SK-N-SH (cell line): ENCODE data around the gene PEAK1. TPM values are rescaled to one million over a fixed set of nuclear protein-coding genes. Genes with fewer than 3 reads are reported as not detected.

ENCODE experiments used
- CTCF ChIA-PET: fragments of 300-600, 350-600 bp; formaldehyde crosslinking; extraction: SDS; loops from one replicate; lab custom pipeline; 2021; lab: Yijun Ruan, JAX
- POLR2A ChIA-PET: fragments of 350-600 bp; sonication (Branson Sonifier 250); formaldehyde crosslinking; extraction: SDS; loops from one replicate; lab custom pipeline; 2020; ENCODE audit warnings: antibody characterized with exemption, inconsistent platforms; lab: Yijun Ruan, JAX
- DNase-seq: peaks from one replicate; pipeline ENCODE4 v3.0.0; 2012
- H2AFZ ChIP-seq: fragments of 200-600 bp; sonication (generic); 2 replicates; pipeline ENCODE4 v1.8.1; 2016; ENCODE audit warnings: antibody characterized with exemption, mild to moderate bottlenecking, low read depth
- H3F3A ChIP-seq: fragments of 200-600 bp; sonication (generic); replicated peaks from 2 replicates; pipeline ENCODE3; 2016; ENCODE audit warnings: antibody characterized with exemption, mild to moderate bottlenecking; ENCODE audit not compliant: insufficient read depth
- H3K27ac ChIP-seq, 2 experiments: fragments of 200-500 bp in 1 of 2; fragments of 200-600 bp in 1 of 2; sonication (Bioruptor generic) in 1 of 2; sonication (generic), shearing (Covaris generic) in 1 of 2; 2 replicates each; pipeline versions ENCODE4 v1.5.1 to v1.6.1; 2014 to 2016; ENCODE audit warnings: low read depth in 2 of 2, inconsistent platforms in 1 of 2, low read length in 1 of 2, mild to moderate bottlenecking in 1 of 2, mixed read lengths in 1 of 2
- H3K27me3 ChIP-seq: fragments of 200-600 bp; sonication (generic), shearing (Covaris generic); 2 replicates; pipeline ENCODE4 v1.6.1; 2016; ENCODE audit warnings: mixed run types; ENCODE audit not compliant: insufficient read depth
- H3K36me3 ChIP-seq, 2 experiments: fragments of 200-500 bp in 1 of 2; fragments of 200-600 bp in 1 of 2; sonication (Bioruptor generic) in 1 of 2; sonication (generic) in 1 of 2; replicated peaks in 1 of 2; 2 replicates each; pipeline versions ENCODE3 to v1.5.1; 2014 to 2016; ENCODE audit warnings: low read length in 1 of 2, mild to moderate bottlenecking in 1 of 2; ENCODE audit not compliant: insufficient read depth in 2 of 2, control insufficient read depth in 1 of 2
- H3K4me1 ChIP-seq, 2 experiments: fragments of 200-500 bp in 1 of 2; fragments of 200-600 bp in 1 of 2; sonication (Bioruptor generic) in 1 of 2; sonication (generic), shearing (Covaris generic) in 1 of 2; 2 replicates each; pipeline versions ENCODE4 v1.5.1 to v1.6.1; 2014 to 2016; ENCODE audit warnings: low read depth in 1 of 2, low read length in 1 of 2, mixed run types in 1 of 2; ENCODE audit not compliant: insufficient read depth in 2 of 2, control insufficient read depth in 1 of 2
- H3K4me2 ChIP-seq: fragments of 200-600 bp; sonication (generic), shearing (Covaris generic); 2 replicates; pipeline ENCODE4 v1.6.1; 2017; ENCODE audit warnings: mixed run types
- H3K4me3 ChIP-seq, 2 experiments: fragments of 200-500 bp in 1 of 2; fragments of 200-600 bp in 1 of 2; sonication (Bioruptor generic) in 1 of 2; sonication (generic), shearing (Covaris generic) in 1 of 2; 2 replicates each; pipeline versions ENCODE4 v1.5.1 to v1.8.1; 2014 to 2016; ENCODE audit warnings: low read depth in 2 of 2, inconsistent platforms in 1 of 2, low read length in 1 of 2, mild to moderate bottlenecking in 1 of 2, mixed read lengths in 1 of 2, moderate library complexity in 1 of 2
- H3K79me2 ChIP-seq: fragments of 200-600 bp; sonication (generic); 2 replicates; pipeline ENCODE4 v1.8.1; 2017; ENCODE audit warnings: mild to moderate bottlenecking; ENCODE audit not compliant: insufficient read depth
- H3K9ac ChIP-seq: fragments of 200-600 bp; sonication (generic); 2 replicates; pipeline ENCODE4 v1.6.1; 2017; ENCODE audit warnings: mixed run types
- H3K9me2 ChIP-seq: fragments of 200-600 bp; sonication (generic); 2 replicates; pipeline ENCODE4 v1.6.1; 2017; ENCODE audit warnings: mixed run types
- H3K9me3 ChIP-seq: fragments of 200-600 bp; sonication (generic); 2 replicates; pipeline ENCODE4 v1.6.1; 2017; ENCODE audit warnings: mixed run types, mild to moderate bottlenecking, moderate library complexity
- H4K20me1 ChIP-seq: fragments of 200-600 bp; sonication (generic); 2 replicates; pipeline ENCODE4 v1.6.1; 2017; ENCODE audit warnings: mild to moderate bottlenecking, mixed run types; ENCODE audit not compliant: insufficient read depth
- CTCF ChIP-seq: fragments of 200-600 bp; sonication (generic); IDR thresholded peaks from 2 replicates; pipeline ENCODE4 v1.6.1; 2017; ENCODE audit warnings: antibody characterized with exemption, mild to moderate bottlenecking, moderate library complexity
- EP300 ChIP-seq, 2 experiments: IDR thresholded peaks; 2 replicates each; pipeline versions ENCODE4 v1.4.0 to v1.6.1; 2012; ENCODE audit warnings: borderline replicate concordance in 1 of 2, low read depth in 1 of 2, low read length in 1 of 2
- EZH2phosphoT487 ChIP-seq: fragments of 200-600 bp; sonication (generic); IDR thresholded peaks from 2 replicates; pipeline ENCODE4 v1.6.1; 2017; ENCODE audit warnings: low read depth, mixed run types, mild to moderate bottlenecking, antibody characterized with exemption, moderate library complexity, borderline replicate concordance
- FOSL2 ChIP-seq: IDR thresholded peaks from 2 replicates; pipeline ENCODE4 v1.4.0; 2012; ENCODE audit warnings: low read depth, mild to moderate bottlenecking, moderate library complexity, borderline replicate concordance
- FOXM1 ChIP-seq: IDR thresholded peaks from 2 replicates; pipeline ENCODE4 v1.4.0; 2012; ENCODE audit warnings: low read depth, mild to moderate bottlenecking
- GABPA ChIP-seq: IDR thresholded peaks from 2 replicates; pipeline ENCODE4 v1.4.0; 2012; ENCODE audit warnings: low read depth, mild to moderate bottlenecking
- MEF2A ChIP-seq: IDR thresholded peaks from 2 replicates; pipeline ENCODE4 v1.4.0; 2012; ENCODE audit warnings: low read depth, borderline replicate concordance
- RAD21 ChIP-seq: IDR thresholded peaks from 2 replicates; pipeline ENCODE4 v1.6.1; 2012; ENCODE audit warnings: mild to moderate bottlenecking, low read length
- RCOR1 ChIP-seq: fragments of 150-350 bp; IDR thresholded peaks from 2 replicates; pipeline ENCODE4 v1.6.1; 2017; ENCODE audit warnings: antibody characterized with exemption, low read length
- REST ChIP-seq: IDR thresholded peaks from 2 replicates; pipeline ENCODE4 v1.6.1; 2012; ENCODE audit warnings: mild to moderate bottlenecking, low read depth, low read length, moderate library complexity
- SMC3 ChIP-seq: IDR thresholded peaks from 2 replicates; pipeline ENCODE4 v1.6.1; 2012; ENCODE audit warnings: low read depth, low read length, improper control_type of control experiment
- TCF12 ChIP-seq: IDR thresholded peaks from 2 replicates; pipeline ENCODE4 v1.4.0; 2012
- YY1 ChIP-seq: IDR thresholded peaks from 2 replicates; pipeline ENCODE4 v1.4.0; 2012; ENCODE audit warnings: low read depth, mild to moderate bottlenecking
- ZBTB33 ChIP-seq: IDR thresholded peaks from 2 replicates; pipeline ENCODE4 v1.4.0; 2012; ENCODE audit warnings: low read depth, borderline replicate concordance
- WGBS: methylation state at CpG from one replicate; pipeline ENCODE4 v1.1.6; 2017; ENCODE audit warnings: low lambda C conversion rate; 5-methylcytosine and 5-hydroxymethylcytosine counted together
- polyA plus RNA-seq, 3 experiments: library from polyadenylated mRNA; depleted of rRNA; stranded (reverse); fragments of >200 nt; gene quantifications; 2 replicates each; pipeline ENCODE4 v1.2.3, GENCODE V29; 2012
- TF ChIP-seq, protein P1 (sequence below): IDR thresholded peaks from 2 replicates; pipeline ENCODE4; 2012
- TF ChIP-seq, protein P2 (sequence below): IDR thresholded peaks from 2 replicates; pipeline ENCODE4 v1.4.0; 2012; ENCODE audit warnings: low read depth, borderline replicate concordance

Gene PEAK1
- polyA plus RNA-seq, 1 of the 3 experiments (the other 2 are of a cell fraction) = 9.0 TPM

- ChIA-PET POLR2A (interaction anchor here (0.5 kb wide), 1 partner anchor 8 kb away, joined by 3 read pairs; no protein-coding TSS in a partner anchor), CTCF (no interaction called here)
- peaks cover 100% of the 10 kb centered on the region for H3K79me2 ChIP-seq
- TF ChIP-seq GABPA (no peak), MEF2A (no peak), RAD21 (no peak), RCOR1 (no peak), FOXM1 (no peak), EP300 (IDR thresholded peaks at IDR 0.05; ENCODE audit: borderline replicate concordance in 1 of 2, low read depth in 1 of 2, low read length in 1 of 2) (no peak), SMC3 (no peak), TCF12 (no peak)
- TF ChIP-seq, protein P1, sequence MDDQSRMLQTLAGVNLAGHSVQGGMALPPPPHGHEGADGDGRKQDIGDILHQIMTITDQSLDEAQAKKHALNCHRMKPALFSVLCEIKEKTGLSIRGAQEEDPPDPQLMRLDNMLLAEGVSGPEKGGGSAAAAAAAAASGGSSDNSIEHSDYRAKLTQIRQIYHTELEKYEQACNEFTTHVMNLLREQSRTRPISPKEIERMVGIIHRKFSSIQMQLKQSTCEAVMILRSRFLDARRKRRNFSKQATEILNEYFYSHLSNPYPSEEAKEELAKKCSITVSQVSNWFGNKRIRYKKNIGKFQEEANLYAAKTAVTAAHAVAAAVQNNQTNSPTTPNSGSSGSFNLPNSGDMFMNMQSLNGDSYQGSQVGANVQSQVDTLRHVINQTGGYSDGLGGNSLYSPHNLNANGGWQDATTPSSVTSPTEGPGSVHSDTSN = no peak
- H3K27me3 ChIP-seq = no peaks in the 10 kb centered on the region
- H4K20me1 ChIP-seq = peaks cover 84% of the 10 kb centered on the region
- DNase-seq = no peak
- no peaks in the 10 kb centered on the region for H3K9me2 ChIP-seq
- no peak overlapping the region for H3K4me3 ChIP-seq
- no peak overlapping the region for H3K9ac ChIP-seq
- H3K4me2 ChIP-seq = no peak overlapping the region
- peaks cover under 1% of the 10 kb centered on the region for H3F3A ChIP-seq
- 0 out of 2 replicates have a peak, but pooled peaks cover 17% of the 10 kb centered on the region for H3K9me3 ChIP-seq
- no peak overlapping the region for H3K27ac ChIP-seq
- H3K4me1 ChIP-seq = peaks cover 0 to 5% of the 10 kb centered on the region in 2 experiments; a peak in 2 of 4 replicates
- no peak overlapping the region for H2AFZ ChIP-seq
- H3K36me3 ChIP-seq = peaks cover 0 to 16% of the 10 kb centered on the region in 2 experiments
Observed at GRCh38 chr15:77393471-77393840, 26.4 kb downstream of the PEAK1 start.

GRCh38 chr15:77392762-77393470, 27.0 kb downstream of the PEAK1 start:
- Histone ChIP-seq H3K4me2 (no peak overlapping the region), H3K9ac (no peak overlapping the region), H3K27ac (no peak overlapping the region), H4K20me1 (peaks cover 89% of the 10 kb centered on the region), H3K79me2 (peaks cover 100% of the 10 kb centered on the region), H3K4me3 (no peak overlapping the region), H2AFZ (no peak overlapping the region), H3K36me3 (peaks cover 0 to 11% of the 10 kb centered on the region in 2 experiments), H3K9me3 (0 out of 2 replicates have a peak, but pooled peaks cover 13% of the 10 kb centered on the region), H3K4me1 (peaks cover 0 to 5% of the 10 kb centered on the region in 2 experiments; a peak in 2 of 4 replicates), H3F3A (no peaks in the 10 kb centered on the region), H3K9me2 (no peaks in the 10 kb centered on the region), H3K27me3 (no peaks in the 10 kb centered on the region)
- ChIA-PET POLR2A (interaction anchor here (0.5 kb wide), 1 partner anchor 9 kb away, joined by 3 read pairs; no protein-coding TSS in a partner anchor), CTCF (no interaction called here)
- 96% methylated on average over 7 of the region's 7 CpGs for WGBS
- no peak for DNase-seq
- no peak for TF ChIP-seq YY1
- TF ChIP-seq FOSL2 = no peak
- no peak for TF ChIP-seq EZH2phosphoT487
- TF ChIP-seq ZBTB33 = no peak
- TF ChIP-seq REST = no peak
- TF ChIP-seq, protein P1 = no peak
- TF ChIP-seq, protein P2, sequence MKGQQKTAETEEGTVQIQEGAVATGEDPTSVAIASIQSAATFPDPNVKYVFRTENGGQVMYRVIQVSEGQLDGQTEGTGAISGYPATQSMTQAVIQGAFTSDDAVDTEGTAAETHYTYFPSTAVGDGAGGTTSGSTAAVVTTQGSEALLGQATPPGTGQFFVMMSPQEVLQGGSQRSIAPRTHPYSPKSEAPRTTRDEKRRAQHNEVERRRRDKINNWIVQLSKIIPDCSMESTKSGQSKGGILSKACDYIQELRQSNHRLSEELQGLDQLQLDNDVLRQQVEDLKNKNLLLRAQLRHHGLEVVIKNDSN = no peak
- no peak for TF ChIP-seq CTCF
